H1 (cell line): ENCODE results near the gene SLC46A3. TPM values are rescaled to one million over a fixed set of nuclear protein-coding genes. Genes with fewer than 3 reads are reported as not detected.

Experiments
- CTCF ChIA-PET: fragments of 300-600 bp; sonication (Branson Sonifier 250); formaldehyde crosslinking; loops from one replicate; lab custom pipeline; 2021; ENCODE audit not compliant: partially characterized antibody; lab: Charles Lee
- POLR2A ChIA-PET: fragments of 300-600 bp; sonication (Branson Sonifier 250); formaldehyde crosslinking; loops from one replicate; lab custom pipeline; 2021; ENCODE audit warnings: inconsistent platforms; ENCODE audit not compliant: partially characterized antibody; lab: Charles Lee
- DNase-seq, 2 experiments: peaks; one replicate each; pipeline versions ENCODE4 v3.0.0 to v3.0.0-alpha.2; 2010 to 2022; ENCODE audit warnings: low spot score in 2 of 2, low read depth in 1 of 2, mixed read lengths in 1 of 2
- FAIRE-seq: peaks from 2 replicates; lab custom pipeline; 2011; peaks lifted over from hg19 to GRCh38; lab: Jason Lieb, UNC
- H2AFZ ChIP-seq: 2 replicates; pipeline ENCODE4 v1.8.1; 2012; ENCODE audit warnings: low read length, inconsistent platforms
- H2AK5ac ChIP-seq: 2 replicates; pipeline ENCODE4 v1.6.1; 2013; ENCODE audit warnings: low read depth, low read length
- H2BK120ac ChIP-seq: replicated peaks from 2 replicates; pipeline ENCODE3; 2013; ENCODE audit warnings: low read depth, low read length, inconsistent platforms
- H2BK12ac ChIP-seq: 2 replicates; pipeline ENCODE4 v1.6.1; 2013; ENCODE audit warnings: low read depth, low read length
- H2BK15ac ChIP-seq: 2 replicates; pipeline ENCODE4 v1.6.1; 2013; ENCODE audit warnings: low read length
- H2BK20ac ChIP-seq: 2 replicates; pipeline ENCODE4 v1.6.1; 2013; ENCODE audit warnings: low read length
- H2BK5ac ChIP-seq: 2 replicates; pipeline ENCODE4 v1.6.1; 2013; ENCODE audit warnings: low read depth, low read length
- H3K14ac ChIP-seq: 2 replicates; pipeline ENCODE4 v1.6.1; 2013; ENCODE audit warnings: inconsistent platforms; ENCODE audit not compliant: insufficient read length
- H3K18ac ChIP-seq: 2 replicates; pipeline ENCODE4 v1.6.1; 2013; ENCODE audit warnings: low read length; ENCODE audit errors: extremely low read depth
- H3K23ac ChIP-seq: 2 replicates; pipeline ENCODE4 v1.6.1; 2013; ENCODE audit warnings: inconsistent platforms; ENCODE audit not compliant: insufficient read length
- H3K23me2 ChIP-seq: 2 replicates; pipeline ENCODE4 v1.6.1; 2013; ENCODE audit warnings: low read depth, low read length
- H3K27ac ChIP-seq: 2 replicates; pipeline ENCODE4 v1.6.1; 2011; ENCODE audit warnings: low read depth, low read length, inconsistent platforms
- H3K27me3 ChIP-seq, 4 experiments: replicated peaks in 1 of 4; 1 replicate in 1 of 4; 2 replicates in 3 of 4; pipeline versions ENCODE4 v1.6.1 to v1.8.1; 2011 to 2013; ENCODE audit warnings: low read length in 3 of 4, mild to moderate bottlenecking in 3 of 4, inconsistent platforms in 2 of 4, mixed read lengths in 2 of 4, moderate library complexity in 1 of 4; ENCODE audit not compliant: control insufficient read depth in 3 of 4, insufficient read depth in 3 of 4; ENCODE audit errors: extremely low read depth in 1 of 4
- H3K36me3 ChIP-seq, 4 experiments: 2 replicates each; pipeline versions ENCODE4 v1.6.1 to v1.8.1; 2011 to 2013; ENCODE audit warnings: mild to moderate bottlenecking in 4 of 4, low read length in 3 of 4, moderate library complexity in 2 of 4, control low read depth in 1 of 4, inconsistent platforms in 1 of 4; ENCODE audit not compliant: insufficient read depth in 4 of 4, control insufficient read depth in 2 of 4
- H3K4ac ChIP-seq: replicated peaks from 2 replicates; pipeline ENCODE3; 2013; ENCODE audit warnings: low read length, low read depth, mixed read lengths, inconsistent platforms; ENCODE audit not compliant: insufficient read length
- H3K4me1 ChIP-seq, 4 experiments: replicated peaks in 1 of 4; 1 replicate in 1 of 4; 2 replicates in 3 of 4; pipeline versions ENCODE4 v1.6.1 to v1.8.1; 2011 to 2013; ENCODE audit warnings: low read length in 3 of 4, inconsistent platforms in 2 of 4, mixed read lengths in 1 of 4; ENCODE audit not compliant: insufficient read depth in 4 of 4, control insufficient read depth in 3 of 4
- H3K4me2 ChIP-seq, 2 experiments: 2 replicates each; pipeline versions ENCODE4 v1.6.1 to v1.8.1; 2011 to 2013; ENCODE audit warnings: low read depth in 2 of 2, low read length in 2 of 2, control low read depth in 1 of 2, inconsistent platforms in 1 of 2, mild to moderate bottlenecking in 1 of 2; ENCODE audit not compliant: insufficient read depth in 1 of 2
- H3K4me3 ChIP-seq, 4 experiments: fragments of 200-600, 300-600 bp in 1 of 4; sonication (generic), shearing (Covaris generic), sonication (Bioruptor Twin) in 1 of 4; 2 replicates each; pipeline versions ENCODE4 v1.5.1 to v1.8.1; 2011 to 2016; ENCODE audit warnings: low read length in 4 of 4, low read depth in 3 of 4, control low read depth in 2 of 4, inconsistent platforms in 2 of 4, mild to moderate bottlenecking in 2 of 4, mixed read lengths in 1 of 4, moderate library complexity in 1 of 4; ENCODE audit not compliant: insufficient read depth in 2 of 4; ENCODE audit errors: extremely low read depth in 1 of 4
- H3K56ac ChIP-seq: replicated peaks from 2 replicates; pipeline ENCODE3; 2013; ENCODE audit warnings: low read depth, mild to moderate bottlenecking, mixed read lengths, low read length, inconsistent platforms; ENCODE audit not compliant: insufficient read length
- H3K79me1 ChIP-seq: 2 replicates; pipeline ENCODE4 v1.6.1; 2013; ENCODE audit warnings: low read depth, low read length, control low read depth
- H3K79me2 ChIP-seq, 2 experiments: 2 replicates each; pipeline versions ENCODE4 v1.6.1 to v1.8.1; 2012 to 2013; ENCODE audit warnings: low read length in 2 of 2, mild to moderate bottlenecking in 2 of 2, inconsistent platforms in 1 of 2; ENCODE audit not compliant: insufficient read depth in 2 of 2, control insufficient read depth in 1 of 2
- H3K9ac ChIP-seq, 4 experiments: replicated peaks in 1 of 4; 1 replicate in 1 of 4; 2 replicates in 3 of 4; pipeline versions ENCODE4 v1.6.1 to v1.8.1; 2011 to 2013; ENCODE audit warnings: low read depth in 3 of 4, low read length in 3 of 4, control low read depth in 2 of 4, mild to moderate bottlenecking in 2 of 4, moderate library complexity in 2 of 4, inconsistent platforms in 1 of 4; ENCODE audit errors: extremely low read depth in 1 of 4
- H3K9me3 ChIP-seq, 2 experiments: 2 replicates each; pipeline versions ENCODE4 v1.6.1 to v1.8.1; 2012 to 2013; ENCODE audit warnings: mild to moderate bottlenecking in 2 of 2, moderate library complexity in 2 of 2, control low read depth in 1 of 2, inconsistent platforms in 1 of 2, low read depth in 1 of 2, low read length in 1 of 2, mixed read lengths in 1 of 2; ENCODE audit not compliant: insufficient read depth in 2 of 2
- H4K20me1 ChIP-seq, 2 experiments: replicated peaks in 1 of 2; 2 replicates each; pipeline versions ENCODE3 to v1.8.1; 2011 to 2013; ENCODE audit warnings: inconsistent platforms in 2 of 2, low read length in 2 of 2, mild to moderate bottlenecking in 1 of 2; ENCODE audit not compliant: insufficient read depth in 2 of 2, control insufficient read depth in 1 of 2
- H4K5ac ChIP-seq: 2 replicates; pipeline ENCODE4 v1.6.1; 2013; ENCODE audit warnings: low read length, low read depth, mixed read lengths, inconsistent platforms; ENCODE audit not compliant: insufficient read length
- H4K8ac ChIP-seq: 2 replicates; pipeline ENCODE4 v1.8.0; 2013; ENCODE audit warnings: mild to moderate bottlenecking, moderate library complexity, low read length, inconsistent platforms; ENCODE audit not compliant: insufficient read depth; ENCODE audit errors: extremely low read depth
- H4K91ac ChIP-seq: replicated peaks from 2 replicates; pipeline ENCODE3; 2013; ENCODE audit warnings: low read length, mixed read lengths, inconsistent platforms; ENCODE audit not compliant: insufficient read length
- POLR2A ChIP-seq, 2 experiments: IDR thresholded peaks; 1 replicate in 1 of 2; 2 replicates in 1 of 2; pipeline ENCODE4 v1.6.1; 2011; ENCODE audit warnings: low read depth in 2 of 2, low read length in 2 of 2, mild to moderate bottlenecking in 2 of 2; ENCODE audit errors: control extremely low read depth in 1 of 2
- POU5F1 ChIP-seq: IDR thresholded peaks from 2 replicates; pipeline ENCODE4 v1.6.1; 2011; ENCODE audit warnings: low read depth, mild to moderate bottlenecking, low read length, moderate library complexity
- WGBS, 2 experiments: shearing (Covaris generic) in 1 of 2; methylation state at CpG; one replicate each; pipeline versions ENCODE4 v1.1.6 to v1.1.7; 2013 to 2015; ENCODE audit warnings: low lambda C conversion rate in 2 of 2, mixed read lengths in 2 of 2, inconsistent platforms in 1 of 2, low coverage in 1 of 2, missing lambda C conversion rate in 1 of 2; ENCODE audit not compliant: insufficient replicate concordance in 2 of 2, insufficient coverage in 1 of 2, insufficient read length in 1 of 2; ENCODE audit errors: extremely low coverage in 1 of 2, missing lambda C conversion rate in 1 of 2; 5-methylcytosine and 5-hydroxymethylcytosine counted together
- polyA plus RNA-seq, 7 experiments: library from polyadenylated mRNA; depleted of rRNA in 3 of 7; stranded (reverse) in 5 of 7; unstranded in 2 of 7; fragments of >200 nt in 5 of 7; fragments of 200-250 nt in 2 of 7; gene quantifications; 1 replicate in 5 of 7; 2 replicates in 1 of 7; 4 replicates in 1 of 7; pipeline versions ENCODE4 v1.2.1 to v1.2.3, GENCODE V29; 2011 to 2013; ENCODE audit warnings: missing spikeins in 2 of 7, mixed read lengths in 2 of 7
- small RNA-seq: library from polyadenylated mRNA; stranded (forward); fragments of <200 nt; extraction: miRNeasy Mini kit (QIAGEN cat#:217004); gene quantifications from one replicate; pipeline ENCODE3, GENCODE V24; 2013; ENCODE audit not compliant: insufficient read depth
- total RNA-seq: library from RNA; stranded (reverse); fragmentation: NEBNext Ultra II Directional; extraction: Animal tissue kit (Norgen Biotek cat#: 25700); gene quantifications from 2 replicates; pipeline ENCODE4 v1.2.1, GENCODE V29; 2021

The SLC46A3 gene
- total and polyA plus RNA-seq, 2 of the 8 experiments (the other 6 are each of a cell fraction or from before 2014, with no cell fraction given): 0.39 to 0.67 TPM

DNA sequence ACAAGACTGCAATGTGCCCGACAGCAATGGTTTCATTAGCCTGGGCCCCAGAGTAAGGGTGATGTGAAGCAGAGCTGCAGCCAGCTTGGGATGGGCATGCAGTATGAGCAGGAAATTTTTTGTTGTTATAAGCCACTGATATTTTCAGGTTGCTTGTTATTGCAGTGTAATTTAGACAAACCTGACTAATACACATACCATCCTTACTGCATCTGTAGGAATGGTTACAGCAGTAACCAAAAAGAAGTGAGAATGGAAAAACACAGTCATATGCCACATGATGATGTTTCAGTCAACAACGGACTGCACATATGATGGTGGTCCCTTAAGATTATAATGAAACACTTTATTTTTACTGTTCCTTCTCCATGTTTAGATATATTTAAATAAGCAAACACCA, 68.5 kb downstream of the SLC46A3 start:
- H3K14ac ChIP-seq: no peak overlapping the region
- no peak overlapping the region for H4K8ac ChIP-seq
- H3K79me1 ChIP-seq: no peaks in the 10 kb centered on the region
- H4K91ac ChIP-seq: no peak overlapping the region
- H3K36me3 ChIP-seq: no peaks in the 10 kb centered on the region; a peak in 1 of 8 replicates
- DNase-seq (no peak), FAIRE-seq (no peak)
- WGBS, 2 experiments: 87% methylated on average over 2 of the region's 2 CpGs; no CpG with 5 or more reads in 1 of the 2 experiments
- no peaks in the 10 kb centered on the region for H3K27me3 ChIP-seq
- H3K27ac ChIP-seq: no peak overlapping the region
- H2BK15ac ChIP-seq: no peak overlapping the region
- no peak overlapping the region for H3K4me2 ChIP-seq
- H3K23me2 ChIP-seq: no peaks in the 10 kb centered on the region
- no peak overlapping the region for H3K18ac ChIP-seq
- CTCF ChIA-PET: no interaction called here
- H3K4ac ChIP-seq: no peak overlapping the region
- H4K20me1 ChIP-seq: no peaks in the 10 kb centered on the region
- no peak overlapping the region for H2AK5ac ChIP-seq
- no peak overlapping the region for H3K23ac ChIP-seq
- H3K9me3 ChIP-seq: no peaks in the 10 kb centered on the region
- H4K5ac ChIP-seq: no peak overlapping the region
- H2BK120ac ChIP-seq: no peak overlapping the region
- H3K79me2 ChIP-seq: no peaks in the 10 kb centered on the region
- H2BK20ac ChIP-seq: no peak overlapping the region
- TF ChIP-seq POLR2A (IDR thresholded peaks at IDR 0.05; ENCODE audit: control extremely low read depth in 1 of 2, low read depth in 2 of 2, low read length in 2 of 2): no peak
- no peak for TF ChIP-seq POU5F1
- TF ChIP-seq, all 59 proteins: peak for 0
- Histone ChIP-seq H2BK12ac (no peak overlapping the region), H3K56ac (no peak overlapping the region), H2AFZ (no peak overlapping the region), H3K9ac (no peak overlapping the region), H3K4me3 (no peak overlapping the region), H2BK5ac (no peak overlapping the region), H3K4me1 (no peaks in the 10 kb centered on the region)
- POLR2A ChIA-PET: interaction anchor here (0.6 kb wide), 1 partner anchor 135 kb away, joined by 3 read pairs; no protein-coding TSS in a partner anchor

Small RNA genes within 50 kb of the gene (small RNA-seq; reads per million reads assigned to genes)
- not detected for gene RNU6-53P

Other genes with a start within 250 kb of the SLC46A3 start
- 82.1 and 90.2 TPM in 2 replicates for gene FLT1, start 223.8 kb downstream of the SLC46A3 start, total RNA-seq
- 19.7 and 25.3 TPM in 2 replicates for gene FLT1, start 223.8 kb downstream of the SLC46A3 start, polyA plus RNA-seq (2011; rRNA removed)
- gene POMP, start 59.8 kb downstream of the SLC46A3 start, total RNA-seq: 111 and 115 TPM in 2 replicates
- 16.1 and 38.4 TPM in 2 replicates for gene POMP, start 59.8 kb downstream of the SLC46A3 start, polyA plus RNA-seq (2011; rRNA removed)
- 0.75 and 0.80 TPM in 2 replicates for gene MTUS2, start 101.4 kb upstream of the SLC46A3 start, total RNA-seq
- 0.18 and 0.22 TPM in 2 replicates for gene MTUS2, start 101.4 kb upstream of the SLC46A3 start, polyA plus RNA-seq (2011; rRNA removed)